Measurements from ENCODE around the gene DDX55.
"Not testable (repeated sequence)": the region's sequence is repeated elsewhere in the genome, so short reads cannot be mapped to it uniquely, and the experiment has no call there.

GRCh38 chr12:123558487-123558886 lies 43.4 kb upstream of the DDX55 start:
- not testable (repeated sequence) for TF ChIP-seq EZH2phosphoT487 (IDR thresholded peaks at IDR 0.05; ENCODE audit: insufficient read depth, low read depth); EZH2 (IDR thresholded peaks at IDR 0.05; ENCODE audit: insufficient read depth, poor library complexity, severe bottlenecking)

Measured in GM23248 (cell line).